GM12878 (cell line): ENCODE results near the gene ANKRD60. TPM values are rescaled to one million over a fixed set of nuclear protein-coding genes. Genes with fewer than 3 reads are reported as not detected.

Experiments
- ATAC-seq: fragments of 200-7000 bp; cut with Tn5 transposase; 3 replicates; pipeline ENCODE4 v1.9.1; 2020; ENCODE audit warnings: mild to moderate bottlenecking, moderate library complexity
- BruUV-seq: library from RNA; stranded (reverse); fragments of 400-500 nt; replicated peaks from 2 replicates; lab custom pipeline; 2021; lab: Mats Ljungman, UMichigan
- CTCF ChIA-PET: fragments of 300-600 bp; sonication (Branson Sonifier 250); formaldehyde crosslinking; extraction: SDS; loops from one replicate; lab custom pipeline; 2021; ENCODE audit warnings: inconsistent platforms; lab: Yijun Ruan, JAX
- POLR2A ChIA-PET: fragments of 350-600 bp; formaldehyde crosslinking; extraction: SDS; loops from one replicate; lab custom pipeline; 2021; ENCODE audit warnings: inconsistent platforms; lab: Charles Lee
- RAD21 ChIA-PET: fragments of 300-600 bp; sonication (Branson Sonifier 250); formaldehyde crosslinking; loops from one replicate; lab custom pipeline; 2023; ENCODE audit warnings: antibody characterized with exemption; ENCODE audit not compliant: unreplicated experiment; lab: Charles Lee
- SMC1A ChIA-PET: fragments of 300-600 bp; sonication (Branson Sonifier 250); formaldehyde crosslinking; loops from one replicate; lab custom pipeline; 2023; ENCODE audit not compliant: unreplicated experiment, uncharacterized antibody; lab: Charles Lee
- DNase-seq: peaks from one replicate; pipeline ENCODE4 v3.0.0-alpha.2; 2011; ENCODE audit warnings: low read depth, low spot score
- FAIRE-seq: peaks from 3 replicates; lab custom pipeline; 2011; peaks lifted over from hg19 to GRCh38; lab: Jason Lieb, UNC
- H2AFZ ChIP-seq: 2 replicates; pipeline ENCODE4 v1.6.0; 2011; ENCODE audit warnings: low read depth, low read length, control low read depth; ENCODE audit not compliant: control insufficient read depth
- H3K27ac ChIP-seq: 2 replicates; pipeline ENCODE4 v1.5.1; 2011; ENCODE audit warnings: control low read depth; ENCODE audit not compliant: control insufficient read depth, insufficient read depth
- H3K27me3 ChIP-seq, 2 experiments: replicated peaks in 1 of 2; 2 replicates each; pipeline versions ENCODE4 v1.6.0 to v1.6.1; 2011; ENCODE audit warnings: low read length in 1 of 2; ENCODE audit not compliant: control insufficient read depth in 2 of 2, insufficient read depth in 2 of 2
- H3K36me3 ChIP-seq, 2 experiments: 2 replicates each; pipeline ENCODE4 v1.5.1; 2011; ENCODE audit warnings: low read length in 1 of 2; ENCODE audit not compliant: control insufficient read depth in 2 of 2, insufficient read depth in 2 of 2
- H3K4me1 ChIP-seq: 2 replicates; pipeline ENCODE4 v1.6.1; 2011; ENCODE audit warnings: mild to moderate bottlenecking, low read length, moderate library complexity, mixed read lengths; ENCODE audit not compliant: control insufficient read depth, insufficient read depth
- H3K4me2 ChIP-seq: 2 replicates; pipeline ENCODE4 v1.6.0; 2011; ENCODE audit warnings: control low read depth; ENCODE audit not compliant: control insufficient read depth, insufficient read depth
- H3K4me3 ChIP-seq: fragments of 200-600 bp; sonication (generic); 2 replicates; pipeline ENCODE4 v1.5.1; 2016
- H3K79me2 ChIP-seq: 2 replicates; pipeline ENCODE4 v1.6.0; 2011; ENCODE audit warnings: low read length; ENCODE audit not compliant: control insufficient read depth, insufficient read depth
- H3K9ac ChIP-seq: 2 replicates; pipeline ENCODE4 v1.8.0; 2011; ENCODE audit warnings: low read length, control low read depth, mixed read lengths; ENCODE audit not compliant: control insufficient read depth, insufficient read depth
- H3K9me3 ChIP-seq: replicated peaks from 3 replicates; pipeline ENCODE4 v1.5.1; 2011; ENCODE audit warnings: mild to moderate bottlenecking, low read length; ENCODE audit not compliant: control insufficient read depth, insufficient read depth
- H4K20me1 ChIP-seq: 2 replicates; pipeline ENCODE4 v1.6.0; 2011; ENCODE audit not compliant: control insufficient read depth, insufficient read depth
- ATF2 ChIP-seq: IDR thresholded peaks from 2 replicates; pipeline ENCODE4 v1.6.1; 2012; ENCODE audit warnings: low read length, inconsistent platforms
- BACH1 ChIP-seq: fragments of 450-650 bp; IDR thresholded peaks from 2 replicates; pipeline ENCODE4 v1.6.1; 2017; ENCODE audit warnings: mild to moderate bottlenecking, borderline replicate concordance
- LARP7 ChIP-seq: fragments of 450-650 bp; IDR thresholded peaks from 2 replicates; pipeline ENCODE4 v1.6.1; 2017; ENCODE audit warnings: mild to moderate bottlenecking
- NFIC ChIP-seq: IDR thresholded peaks from 2 replicates; pipeline ENCODE4 v1.6.1; 2012; ENCODE audit warnings: low read depth, mild to moderate bottlenecking, inconsistent platforms, low read length, moderate library complexity
- NFXL1 ChIP-seq: fragments of 450-650 bp; IDR thresholded peaks from 2 replicates; pipeline ENCODE4 v1.6.1; 2017; ENCODE audit warnings: antibody characterized with exemption, mild to moderate bottlenecking, borderline replicate concordance
- NR2C1 ChIP-seq: fragments of 450-650 bp; IDR thresholded peaks from 2 replicates; pipeline ENCODE4 v1.6.1; 2017; ENCODE audit warnings: antibody characterized with exemption, mild to moderate bottlenecking, moderate library complexity
- RB1 ChIP-seq: fragments of 450-650 bp; formaldehyde crosslinking; IDR thresholded peaks from 2 replicates; pipeline ENCODE4 v1.6.1; 2017; ENCODE audit warnings: mild to moderate bottlenecking, borderline replicate concordance
- SIX5 ChIP-seq: IDR thresholded peaks from 2 replicates; pipeline ENCODE4 v1.6.1; 2011; ENCODE audit warnings: mild to moderate bottlenecking, low read depth, low read length, moderate library complexity; ENCODE audit not compliant: severe bottlenecking
- STAT1 ChIP-seq: fragments of 450-650 bp; conservative IDR thresholded peaks from 2 replicates; pipeline ENCODE4 v1.6.1; 2014; ENCODE audit warnings: antibody characterized with exemption, mild to moderate bottlenecking
- USF1 ChIP-seq: IDR thresholded peaks from 2 replicates; pipeline ENCODE4 v1.6.1; 2011; ENCODE audit warnings: borderline replicate concordance, low read depth, mild to moderate bottlenecking, moderate library complexity, mixed read lengths, low read length; ENCODE audit not compliant: insufficient read depth; ENCODE audit errors: extremely low read length
- WGBS: methylation state at CpG from one replicate; pipeline ENCODE4 v1.1.6; 2016; ENCODE audit warnings: low lambda C conversion rate; ENCODE audit not compliant: insufficient replicate concordance, insufficient coverage; ENCODE audit errors: missing lambda C conversion rate; 5-methylcytosine and 5-hydroxymethylcytosine counted together
- in situ Hi-C: fragments of 300-500 bp; cut with MboI; formaldehyde crosslinking; loops from 9 replicates; pipeline ENCODE4 v1.14.3; 2018; ENCODE audit warnings: mixed read lengths
- intact Hi-C: fragments of 100-400 bp; cut with micrococcal nuclease; formaldehyde crosslinking; loops from one replicate; pipeline ENCODE4 v1.14.2; 2022; ENCODE audit not compliant: unreplicated experiment
- polyA plus RNA-seq, 11 experiments: library from polyadenylated mRNA; depleted of rRNA in 4 of 11; unstranded in 6 of 11; stranded (reverse) in 5 of 11; fragments of >200 nt; fragmentation: Nextera tagmentation in 4 of 11; fragmentation: Illumina TruSeq in 1 of 11; extraction: Ambion mirVana in 4 of 11; extraction: Trizol in 1 of 11; gene quantifications; 1 replicate in 1 of 11; 2 replicates in 10 of 11; pipeline versions ENCODE4 v1.2.1 to v1.2.3, GENCODE V29; 2011 to 2016; ENCODE audit warnings: inconsistent platforms in 2 of 11, missing spikeins in 2 of 11, low read depth in 1 of 11
- total RNA-seq, 4 experiments: library from RNA; depleted of rRNA in 3 of 4; stranded (reverse); fragments of >200 nt in 3 of 4; fragmentation: Illumina TruSeq in 1 of 4; extraction: Trizol in 1 of 4; gene quantifications; 2 replicates each; pipeline versions ENCODE4 v1.2.1 to v1.2.3, GENCODE V29; 2013 to 2021

Gene ANKRD60
- total and polyA plus RNA-seq, 10 of the 15 experiments (the other 5 are each of a cell fraction or from before 2014, with no cell fraction given): not detected

GRCh38 chr20:58195047-58195446, 33.4 kb downstream of the ANKRD60 start:
- H3K4me2 ChIP-seq: no peak overlapping the region
- in situ Hi-C loops: no loop called here
- H2AFZ ChIP-seq: no peak overlapping the region
- FAIRE-seq (no peak), ATAC-seq (no peak), DNase-seq (no peak)
- H3K36me3 ChIP-seq: no peaks in the 10 kb centered on the region
- intact Hi-C loops: no loop called here
- H3K4me1 ChIP-seq: no peaks in the 10 kb centered on the region
- SMC1A ChIA-PET: interaction anchor here (0.7 to 2.0 kb wide), 2 partner anchors 9 to 16 kb away, joined by 3 to 6 read pairs; no protein-coding TSS in a partner anchor
- H3K4me3 ChIP-seq: no peak overlapping the region
- BruUV-seq: no TSS peak
- H3K79me2 ChIP-seq: no peaks in the 10 kb centered on the region
- TF ChIP-seq STAT1: no peak
- peak; percentile 6 for TF ChIP-seq USF1
- TF ChIP-seq, all 136 proteins: peak for 1
- H4K20me1 ChIP-seq: no peaks in the 10 kb centered on the region
- H3K27me3 ChIP-seq: no peaks in the 10 kb centered on the region
- no peak overlapping the region for H3K27ac ChIP-seq
- no peak overlapping the region for H3K9ac ChIP-seq
- ChIA-PET POLR2A (no interaction called here), CTCF (interaction anchor here (1.7 to 2.1 kb wide), 2 partner anchors 14 to 35 kb away, joined by 3 to 8 read pairs; no protein-coding TSS in a partner anchor), RAD21 (no interaction called here)
- no peaks in the 10 kb centered on the region for H3K9me3 ChIP-seq
- 62% methylated on average over 6 of the region's 6 CpGs for WGBS

GRCh38 chr20:58194175-58194791, 34.2 kb downstream of the ANKRD60 start:
- DNase-seq (no peak), ATAC-seq (no peak), FAIRE-seq (no peak)
- RAD21 ChIA-PET: no interaction called here
- no peak overlapping the region for H3K4me2 ChIP-seq
- no peaks in the 10 kb centered on the region for H3K4me1 ChIP-seq
- H3K79me2 ChIP-seq: no peaks in the 10 kb centered on the region
- SMC1A ChIA-PET: interaction anchor here (0.7 to 2.0 kb wide), 2 partner anchors 10 to 17 kb away, joined by 3 to 6 read pairs; no protein-coding TSS in a partner anchor
- H3K27me3 ChIP-seq: no peaks in the 10 kb centered on the region
- no peaks in the 10 kb centered on the region for H3K9me3 ChIP-seq
- H2AFZ ChIP-seq: no peak overlapping the region
- WGBS: 24% methylated on average over 7 of the region's 7 CpGs
- H3K9ac ChIP-seq: no peak overlapping the region
- no peak for TF ChIP-seq NFIC
- TF ChIP-seq NFXL1: no peak
- TF ChIP-seq NR2C1: no peak
- no peak for TF ChIP-seq ATF2
- no peak for TF ChIP-seq SIX5
- TF ChIP-seq BACH1: no peak
- no peak for TF ChIP-seq LARP7
- no peak for TF ChIP-seq RB1
- intact Hi-C loops (no loop called here), in situ Hi-C loops (no loop called here)
- no peak overlapping the region for H3K27ac ChIP-seq
- POLR2A ChIA-PET: no interaction called here
- H3K36me3 ChIP-seq: no peaks in the 10 kb centered on the region
- CTCF ChIA-PET: interaction anchor here (0.9 to 2.1 kb wide), 3 partner anchors 14 to 36 kb away, joined by 3 to 8 read pairs (median 3); no protein-coding TSS in a partner anchor
- no peak overlapping the region for H3K4me3 ChIP-seq
- no TSS peak for BruUV-seq
- H4K20me1 ChIP-seq: no peaks in the 10 kb centered on the region
